Spinal cord (tissue), 10 donors: ENCODE measurements around the gene STARD3. TPM values are rescaled to one million over a fixed set of nuclear protein-coding genes. Genes with fewer than 3 reads are reported as not detected.

ENCODE experiments used
- DNase-seq, 6 donors: peaks; one replicate each; pipeline versions ENCODE4 v3.0.0 to v3.0.0-alpha.2; 2013 to 2015; ENCODE audit warnings: low spot score in 6 of 6, low read depth in 4 of 6
- H3K27ac ChIP-seq: one replicate; pipeline ENCODE4 v1.5.1; 2013; ENCODE audit warnings: low read depth, low read length, control low read depth
- H3K27me3 ChIP-seq: one replicate; pipeline ENCODE4 v1.6.1; 2013; ENCODE audit warnings: low read length; ENCODE audit not compliant: control insufficient read depth, insufficient read depth
- H3K36me3 ChIP-seq: one replicate; pipeline ENCODE4 v1.6.1; 2013; ENCODE audit warnings: low read length; ENCODE audit not compliant: control insufficient read depth, insufficient read depth
- H3K4me1 ChIP-seq: one replicate; pipeline ENCODE4 v1.6.1; 2013; ENCODE audit warnings: low read length; ENCODE audit not compliant: control insufficient read depth, insufficient read depth
- H3K4me3 ChIP-seq: one replicate; pipeline ENCODE4 v1.5.1; 2013; ENCODE audit warnings: low read depth, low read length, control low read depth
- H3K9me3 ChIP-seq: one replicate; pipeline ENCODE4 v1.6.1; 2013; ENCODE audit warnings: low read length; ENCODE audit not compliant: control insufficient read depth, insufficient read depth
- WGBS: methylation state at CpG from one replicate; pipeline ENCODE4 v1.1.5; 2013; ENCODE audit warnings: missing lambda C conversion rate; ENCODE audit not compliant: insufficient coverage; 5-methylcytosine and 5-hydroxymethylcytosine counted together
- polyA plus RNA-seq, 2 donors: library from polyadenylated mRNA; unstranded; fragments of 120-200 nt; gene quantifications; one replicate each; pipeline ENCODE4 v1.2.1, GENCODE V29; 2013; ENCODE audit not compliant: insufficient read length in 2 of 2
- total RNA-seq, 2 donors: library from RNA; depleted of rRNA in 1 of 2; stranded (reverse); fragments of 120-200 nt in 1 of 2; fragments of >200 nt in 1 of 2; gene quantifications; one replicate each; pipeline versions ENCODE4 v1.2.3 to v1.2.4, GENCODE V29; 2013 to 2014
- donor health status: healthy.

The STARD3 gene
- total and polyA plus RNA-seq, 4 donors = 17.2 to 76.8 (median 49.4) TPM

- DNase-seq = peak in 2 of 6 donors; percentile 86
- H3K27me3 ChIP-seq = peaks cover 39% of the 10 kb centered on the region
- H3K4me1 ChIP-seq = peaks cover 65% of the 10 kb centered on the region
- WGBS = 2% methylated on average over 78 of the region's 85 CpGs
- H3K9me3 ChIP-seq = no peaks in the 10 kb centered on the region
- H3K4me3 ChIP-seq = no peak within 1 kb of the TSS
- peaks cover 30% of the 10 kb centered on the region for H3K36me3 ChIP-seq
- no peak within 1 kb of the TSS for H3K27ac ChIP-seq
Measured at GRCh38 chr17:39667945-39668924, 31.3 kb downstream of the STARD3 start, which contains the start of gene PNMT. PNMT (plus strand) TSS chr17:39668453; CDS start chr17:39668476, 23 bp downstream.

DNA sequence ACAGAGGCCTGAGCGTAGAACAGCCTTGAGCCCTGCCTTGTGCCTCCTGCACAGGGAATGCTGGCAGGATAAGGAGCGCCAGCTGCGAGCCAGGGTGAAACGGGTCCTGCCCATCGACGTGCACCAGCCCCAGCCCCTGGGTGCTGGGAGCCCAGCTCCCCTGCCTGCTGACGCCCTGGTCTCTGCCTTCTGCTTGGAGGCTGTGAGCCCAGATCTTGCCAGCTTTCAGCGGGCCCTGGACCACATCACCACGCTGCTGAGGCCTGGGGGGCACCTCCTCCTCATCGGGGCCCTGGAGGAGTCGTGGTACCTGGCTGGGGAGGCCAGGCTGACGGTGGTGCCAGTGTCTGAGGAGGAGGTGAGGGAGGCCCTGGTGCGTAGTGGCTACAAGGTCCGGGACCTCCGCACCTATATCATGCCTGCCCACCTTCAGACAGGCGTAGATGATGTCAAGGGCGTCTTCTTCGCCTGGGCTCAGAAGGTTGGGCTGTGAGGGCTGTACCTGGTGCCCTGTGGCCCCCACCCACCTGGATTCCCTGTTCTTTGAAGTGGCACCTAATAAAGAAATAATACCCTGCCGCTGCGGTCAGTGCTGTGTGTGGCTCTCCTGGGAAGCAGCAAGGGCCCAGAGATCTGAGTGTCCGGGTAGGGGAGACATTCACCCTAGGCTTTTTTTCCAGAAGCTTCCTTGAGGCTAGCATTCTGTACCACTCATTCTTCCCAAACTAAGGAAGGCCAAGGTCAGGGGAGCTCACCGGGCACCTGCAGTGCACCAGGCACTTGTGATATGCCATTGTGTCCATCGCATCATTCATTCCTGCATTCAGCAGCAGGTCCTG is 33.2 kb downstream of the STARD3 start:
- Histone ChIP-seq H3K4me1 (peaks cover 63% of the 10 kb centered on the region), H3K36me3 (peaks cover 34% of the 10 kb centered on the region), H3K9me3 (no peaks in the 10 kb centered on the region), H3K27me3 (peaks cover 39% of the 10 kb centered on the region), H3K4me3 (no peak overlapping the region), H3K27ac (no peak overlapping the region)
- 91% methylated on average over 19 of the region's 23 CpGs for WGBS
- no peak for DNase-seq

DNA sequence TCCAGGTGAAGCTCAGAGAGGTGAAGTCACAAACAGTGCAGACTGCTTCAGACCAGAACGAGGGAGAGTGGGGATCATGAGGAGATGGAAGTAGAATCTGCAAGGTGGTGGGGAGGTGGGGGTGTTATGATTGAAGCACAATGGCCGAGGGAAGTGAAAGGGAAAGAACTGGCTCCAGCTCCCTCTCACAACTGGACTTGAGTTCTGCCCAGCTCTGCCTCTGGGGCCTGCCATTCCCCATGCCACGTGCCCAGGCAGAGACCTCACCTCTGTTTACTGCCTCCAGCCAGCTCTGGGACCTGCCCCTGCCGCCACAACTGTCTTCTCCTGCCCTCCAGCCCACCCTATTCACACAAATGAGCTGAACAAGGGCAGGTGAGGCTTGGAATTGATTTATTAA is 33.8 kb downstream of the STARD3 start:
- Histone ChIP-seq H3K27ac (no peak overlapping the region), H3K27me3 (peaks cover 39% of the 10 kb centered on the region), H3K4me3 (no peak overlapping the region), H3K4me1 (peaks cover 58% of the 10 kb centered on the region), H3K36me3 (peaks cover 38% of the 10 kb centered on the region), H3K9me3 (no peaks in the 10 kb centered on the region)
- no peak for DNase-seq
- WGBS = 72% methylated on average over 4 of the region's 4 CpGs

- 46% methylated on average over 17 of the region's 19 CpGs for WGBS
- Histone ChIP-seq H3K4me3 (no peak overlapping the region), H3K36me3 (peaks cover 46% of the 10 kb centered on the region), H3K27ac (no peak overlapping the region), H3K9me3 (no peaks in the 10 kb centered on the region), H3K27me3 (peaks cover 35% of the 10 kb centered on the region), H3K4me1 (peaks cover 50% of the 10 kb centered on the region)
- DNase-seq = peak in 2 of 6 donors; percentile 58 to 71
Measured at GRCh38 chr17:39671651-39672521, 34.9 kb downstream of the STARD3 start.

GRCh38 chr17:39672522-39673334 is 35.8 kb downstream of the STARD3 start:
- H3K4me1 ChIP-seq = peaks cover 44% of the 10 kb centered on the region
- WGBS = 81% methylated on average over 15 of the region's 15 CpGs
- H3K27me3 ChIP-seq = peaks cover 29% of the 10 kb centered on the region
- H3K4me3 ChIP-seq = no peak overlapping the region
- H3K27ac ChIP-seq = no peak overlapping the region
- no peak for DNase-seq
- H3K9me3 ChIP-seq = no peaks in the 10 kb centered on the region
- H3K36me3 ChIP-seq = peaks cover 52% of the 10 kb centered on the region

GRCh38 chr17:39673335-39674081 is 36.6 kb downstream of the STARD3 start:
- Histone ChIP-seq H3K4me1 (peaks cover 43% of the 10 kb centered on the region), H3K36me3 (peaks cover 60% of the 10 kb centered on the region), H3K27ac (no peak overlapping the region), H3K9me3 (no peaks in the 10 kb centered on the region), H3K4me3 (no peak overlapping the region), H3K27me3 (peaks cover 25% of the 10 kb centered on the region)
- 84% methylated on average over 13 of the region's 13 CpGs for WGBS
- DNase-seq = no peak

- 86% methylated on average over 5 of the region's 5 CpGs for WGBS
- Histone ChIP-seq H3K36me3 (peaks cover 64% of the 10 kb centered on the region), H3K4me3 (no peak overlapping the region), H3K4me1 (peaks cover 38% of the 10 kb centered on the region), H3K9me3 (no peaks in the 10 kb centered on the region), H3K27me3 (peaks cover 20% of the 10 kb centered on the region), H3K27ac (no peak overlapping the region)
- DNase-seq = no peak
Measured at GRCh38 chr17:39674179-39674578, 37.2 kb downstream of the STARD3 start.

DNA sequence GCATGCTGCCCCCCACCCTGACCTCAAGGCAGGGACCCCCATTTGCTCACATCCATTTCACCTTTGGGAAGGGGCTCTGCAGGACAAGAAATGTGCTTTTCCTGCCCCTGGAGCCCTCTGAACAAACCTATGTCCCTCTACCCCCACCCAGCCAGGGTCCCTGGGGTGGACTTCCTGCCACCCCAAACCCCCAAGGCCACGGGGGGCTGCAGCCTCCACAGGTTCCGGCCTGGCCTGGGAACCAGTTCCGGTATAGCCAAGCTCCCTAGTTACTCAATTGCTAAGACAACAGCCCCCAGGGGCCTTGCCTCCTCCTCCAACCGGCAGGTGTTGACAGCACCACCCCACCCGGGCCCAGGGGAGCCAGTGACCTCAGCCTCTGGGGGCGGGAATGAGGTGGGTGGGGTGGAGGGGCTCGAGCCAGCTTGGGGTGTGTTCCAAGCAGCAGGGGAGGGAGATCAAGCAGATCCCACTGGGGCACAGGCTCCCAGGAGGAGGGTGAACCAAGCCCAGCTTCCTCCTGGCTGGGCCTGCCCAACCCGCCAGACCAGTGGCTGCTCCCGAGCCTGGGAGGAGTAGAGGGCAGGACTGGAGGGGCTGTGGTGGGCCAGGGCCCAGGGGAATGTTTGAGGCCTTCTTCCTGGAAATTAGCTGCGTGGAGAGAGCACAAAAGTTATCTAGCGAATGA is 37.9 kb downstream of the STARD3 start:
- no peak for DNase-seq
- no peak overlapping the region for H3K4me3 ChIP-seq
- H3K4me1 ChIP-seq = peaks cover 33% of the 10 kb centered on the region
- peaks cover 65% of the 10 kb centered on the region for H3K36me3 ChIP-seq
- no peak overlapping the region for H3K27ac ChIP-seq
- 57% methylated on average over 8 of the region's 11 CpGs for WGBS
- H3K27me3 ChIP-seq = peaks cover 14% of the 10 kb centered on the region
- no peaks in the 10 kb centered on the region for H3K9me3 ChIP-seq
